ENCODE data around the gene SYNGR3. TPM values are rescaled to one million over a fixed set of nuclear protein-coding genes. Genes with fewer than 3 reads are reported as not detected.

SYNGR3 gene
- total RNA-seq, 2 donors from 2014 or later, result 1.5 to 1.9 TPM

GRCh38 chr16:2015117-2015946 is 25.6 kb downstream of the SYNGR3 start:
- no peaks in the 10 kb centered on the region for H3K9me3 ChIP-seq
- H3K4me3 ChIP-seq, result no peak overlapping the region
- peaks cover 12% of the 10 kb centered on the region for H3K27me3 ChIP-seq
- peaks cover 7% of the 10 kb centered on the region for H3K4me1 ChIP-seq
- no peaks in the 10 kb centered on the region for H3K36me3 ChIP-seq
- H3K9ac ChIP-seq (ENCODE audit: low read depth in 2 of 2, low read length in 2 of 2), result peak overlapping the region; percentile 56 to 82
- intact Hi-C loops (cut with DNase I), result no loop called here
- TF ChIP-seq, protein P1, sequence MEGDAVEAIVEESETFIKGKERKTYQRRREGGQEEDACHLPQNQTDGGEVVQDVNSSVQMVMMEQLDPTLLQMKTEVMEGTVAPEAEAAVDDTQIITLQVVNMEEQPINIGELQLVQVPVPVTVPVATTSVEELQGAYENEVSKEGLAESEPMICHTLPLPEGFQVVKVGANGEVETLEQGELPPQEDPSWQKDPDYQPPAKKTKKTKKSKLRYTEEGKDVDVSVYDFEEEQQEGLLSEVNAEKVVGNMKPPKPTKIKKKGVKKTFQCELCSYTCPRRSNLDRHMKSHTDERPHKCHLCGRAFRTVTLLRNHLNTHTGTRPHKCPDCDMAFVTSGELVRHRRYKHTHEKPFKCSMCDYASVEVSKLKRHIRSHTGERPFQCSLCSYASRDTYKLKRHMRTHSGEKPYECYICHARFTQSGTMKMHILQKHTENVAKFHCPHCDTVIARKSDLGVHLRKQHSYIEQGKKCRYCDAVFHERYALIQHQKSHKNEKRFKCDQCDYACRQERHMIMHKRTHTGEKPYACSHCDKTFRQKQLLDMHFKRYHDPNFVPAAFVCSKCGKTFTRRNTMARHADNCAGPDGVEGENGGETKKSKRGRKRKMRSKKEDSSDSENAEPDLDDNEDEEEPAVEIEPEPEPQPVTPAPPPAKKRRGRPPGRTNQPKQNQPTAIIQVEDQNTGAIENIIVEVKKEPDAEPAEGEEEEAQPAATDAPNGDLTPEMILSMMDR (IDR thresholded peaks at IDR 0.05), result no peak
- peak overlapping the region; percentile 72 for H3K27ac ChIP-seq
- peak; percentile 80 for DNase-seq

- H3K4me3 ChIP-seq, result no peak overlapping the region
- no peaks in the 10 kb centered on the region for H3K9me3 ChIP-seq
- TF ChIP-seq, protein P1 (IDR thresholded peaks at IDR 0.05), result no peak
- intact Hi-C loops (cut with DNase I), result no loop called here
- peaks cover 17% of the 10 kb centered on the region for H3K27me3 ChIP-seq
- peak overlapping the region; percentile 72 for H3K27ac ChIP-seq
- H3K36me3 ChIP-seq, result no peaks in the 10 kb centered on the region
- H3K4me1 ChIP-seq, result peaks cover 10% of the 10 kb centered on the region
- peak overlapping the region; percentile 56 to 82 for H3K9ac ChIP-seq (ENCODE audit: low read depth in 2 of 2, low read length in 2 of 2)
- DNase-seq, result no peak
Observed at GRCh38 chr16:2015947-2016208, 26.1 kb downstream of the SYNGR3 start.

DNA sequence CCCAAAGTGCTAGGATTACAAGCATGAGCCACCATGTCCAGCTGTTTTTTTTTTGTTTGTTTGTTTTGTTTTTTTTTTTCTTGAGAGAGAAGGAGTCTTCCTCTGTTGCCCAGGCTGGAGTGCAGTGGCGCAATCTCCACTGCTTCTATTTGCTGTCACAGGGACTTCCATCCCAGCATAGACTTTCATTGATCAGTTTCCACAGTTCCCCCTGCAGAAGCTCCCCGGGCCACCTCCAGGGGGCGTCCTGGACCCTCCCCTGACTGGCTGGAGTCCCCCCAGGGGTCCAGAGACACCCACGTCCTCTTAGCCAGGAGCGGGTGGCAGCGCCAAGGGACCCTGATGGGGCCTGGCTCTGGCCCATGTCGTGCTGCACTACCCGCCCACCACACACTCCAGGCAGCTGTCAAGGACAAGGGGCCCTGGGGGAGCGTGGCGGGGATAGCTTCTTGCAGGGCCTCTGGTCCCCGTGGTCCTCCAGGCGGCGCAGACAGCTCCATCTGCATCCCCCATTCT is 26.7 kb downstream of the SYNGR3 start:
- intact Hi-C loops (cut with DNase I), result no loop called here
- Histone ChIP-seq H3K36me3 (no peaks in the 10 kb centered on the region), H3K9ac (ENCODE audit: low read depth in 2 of 2, low read length in 2 of 2) (no peak overlapping the region), H3K4me1 (peaks cover 10% of the 10 kb centered on the region), H3K9me3 (no peaks in the 10 kb centered on the region), H3K4me3 (no peak overlapping the region), H3K27me3 (peaks cover 23% of the 10 kb centered on the region), H3K27ac (peak overlapping the region; percentile 72)
- TF ChIP-seq, protein P1 (IDR thresholded peaks at IDR 0.05), result no peak
- no peak for DNase-seq

- H3K27me3 ChIP-seq, result peaks cover 24% of the 10 kb centered on the region
- no peak within 1 kb of the TSS for H3K4me3 ChIP-seq
- peaks cover 12% of the 10 kb centered on the region for H3K4me1 ChIP-seq
- H3K9me3 ChIP-seq, result no peaks in the 10 kb centered on the region
- intact Hi-C loops (cut with DNase I), result no loop called here
- TF ChIP-seq, protein P1 (IDR thresholded peaks at IDR 0.05), result no peak
- H3K9ac ChIP-seq (ENCODE audit: low read depth in 2 of 2, low read length in 2 of 2), result no peak within 1 kb of the TSS
- H3K27ac ChIP-seq, result no peak within 1 kb of the TSS
- DNase-seq, result no peak
- no peaks in the 10 kb centered on the region for H3K36me3 ChIP-seq
Observed at GRCh38 chr16:2019518-2019920, 29.7 kb downstream of the SYNGR3 start, which contains the start of gene NPW. NPW (plus strand) TSS chr16:2019785.

GRCh38 chr16:2019921-2020831 is 30.4 kb downstream of the SYNGR3 start:
- H3K9me3 ChIP-seq, result no peaks in the 10 kb centered on the region
- no peak overlapping the region for H3K9ac ChIP-seq (ENCODE audit: low read depth in 2 of 2, low read length in 2 of 2)
- TF ChIP-seq, protein P1 (IDR thresholded peaks at IDR 0.05), result no peak
- intact Hi-C loops (cut with DNase I), result loop anchor here (5.0 to 10.0 kb wide), 2 partner anchors 65 to 122 kb away; no protein-coding TSS in a partner anchor
- H3K36me3 ChIP-seq, result no peaks in the 10 kb centered on the region
- no peak overlapping the region for H3K27ac ChIP-seq
- peaks cover 12% of the 10 kb centered on the region for H3K4me1 ChIP-seq
- H3K4me3 ChIP-seq, result no peak overlapping the region
- peaks cover 24% of the 10 kb centered on the region for H3K27me3 ChIP-seq
- DNase-seq, result no peak

Measured in colonic mucosa (tissue), 4 donors.